ENCODE measurements around the gene PHF8.

DNA sequence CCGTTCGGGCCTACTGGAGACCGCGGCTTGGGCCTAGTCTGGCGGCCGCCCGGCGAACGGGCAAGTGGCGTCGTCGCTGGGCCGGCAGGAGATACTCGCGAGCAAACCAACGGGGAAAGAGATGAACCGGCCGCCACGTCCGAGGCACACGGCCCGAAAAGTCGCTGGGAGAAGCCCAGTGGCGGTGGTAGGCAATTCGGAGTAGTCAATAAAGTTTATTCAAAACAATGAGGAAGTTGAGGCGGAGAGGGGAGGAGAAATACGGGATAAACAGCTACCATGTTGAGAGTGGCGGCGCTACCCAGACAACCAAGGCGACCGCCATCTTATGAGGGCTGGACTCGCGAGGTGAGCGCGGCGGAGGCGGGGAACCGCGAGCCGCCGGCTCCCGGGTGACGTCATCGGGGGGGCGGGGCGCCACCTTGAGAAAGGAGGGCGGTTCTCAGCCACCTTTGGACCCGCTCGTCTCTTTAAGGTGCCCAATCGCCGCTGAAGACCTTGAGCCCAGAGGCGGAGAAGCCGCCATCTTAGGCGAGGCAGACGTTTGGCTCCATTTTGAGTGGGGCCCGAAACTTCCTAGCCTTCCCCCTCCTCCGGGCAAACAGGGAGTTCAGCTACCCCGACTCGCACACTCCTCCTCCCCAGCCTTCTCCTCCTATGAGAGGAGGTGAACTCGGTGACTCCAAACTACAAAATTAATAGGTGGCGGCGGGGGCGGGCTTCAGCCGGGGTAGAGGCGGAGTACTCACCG, at the start of gene PHF8:
- TF ChIP-seq POLR2A (IDR thresholded peaks at IDR 0.05) (no peak), CTCF (IDR thresholded peaks at IDR 0.05) (no peak), EP300 (IDR thresholded peaks at IDR 0.05) (no peak), POLR2AphosphoS5 (IDR thresholded peaks at IDR 0.05) (peak; percentile 2 to 76 (median 66))

Data from stomach (tissue), 4 donors.